ENCODE measurements around the gene BST1. TPM values are rescaled to one million over a fixed set of nuclear protein-coding genes. Genes with fewer than 3 reads are reported as not detected.

Gene BST1
- total RNA-seq, 1 donor, result 31.8 TPM

GRCh38 chr4:15681372-15682241 is 21.3 kb upstream of the BST1 start, which contains the start of gene FAM200B:
TSS of gene FAM200B (plus strand) at chr4:15681827. CDS start at chr4:15686978, 5,151 bp downstream.
- peak; percentile 96 for DNase-seq (ENCODE audit: insufficient read length, low spot score, missing footprints)
- H3K27ac ChIP-seq (ENCODE audit: low read depth, low read length), result peak within 1 kb of the TSS; percentile 99
- no peaks in the 10 kb centered on the region for H3K9me3 ChIP-seq (ENCODE audit: low read depth, low read length)
- no peaks in the 10 kb centered on the region for H4K20me1 ChIP-seq (ENCODE audit: insufficient read depth, low read length)
- H2AFZ ChIP-seq (ENCODE audit: low read length), result peak within 1 kb of the TSS; percentile 92
- peaks cover 22% of the 10 kb centered on the region for H3K36me3 ChIP-seq (ENCODE audit: insufficient read depth, low read length)
- H3K4me2 ChIP-seq (ENCODE audit: insufficient read depth, low read length), result peak within 1 kb of the TSS; percentile 85
- peaks cover 29% of the 10 kb centered on the region for H3K4me1 ChIP-seq (ENCODE audit: insufficient read depth, low read length)
- peaks cover 89% of the 10 kb centered on the region for H3K79me2 ChIP-seq (ENCODE audit: insufficient read depth, low read length)
- peak within 1 kb of the TSS; percentile 93 for H3K4me3 ChIP-seq (ENCODE audit: insufficient read depth, low read length)
- H3K27me3 ChIP-seq (ENCODE audit: insufficient read depth, low read length), result no peaks in the 10 kb centered on the region
- TF ChIP-seq CTCF (IDR thresholded peaks at IDR 0.05; ENCODE audit: extremely low read depth, low read depth, low read length), result no peak

GRCh38 chr4:15682242-15683142 is 20.4 kb upstream of the BST1 start:
- Histone ChIP-seq H2AFZ (ENCODE audit: low read length) (peak overlapping the region; percentile 62), H3K27ac (ENCODE audit: low read depth, low read length) (peak overlapping the region; percentile 99)

GRCh38 chr4:15683143-15683495 is 19.7 kb upstream of the BST1 start:
- peaks cover 28% of the 10 kb centered on the region for H3K4me1 ChIP-seq (ENCODE audit: insufficient read depth, low read length)
- H3K9me3 ChIP-seq (ENCODE audit: low read depth, low read length), result no peaks in the 10 kb centered on the region
- peak overlapping the region; percentile 93 for H3K4me3 ChIP-seq (ENCODE audit: insufficient read depth, low read length)
- no peak overlapping the region for H2AFZ ChIP-seq (ENCODE audit: low read length)
- peaks cover 75% of the 10 kb centered on the region for H3K79me2 ChIP-seq (ENCODE audit: insufficient read depth, low read length)
- no peak for DNase-seq (ENCODE audit: insufficient read length, low spot score, missing footprints)
- peak overlapping the region; percentile 75 for H3K4me2 ChIP-seq (ENCODE audit: insufficient read depth, low read length)
- H4K20me1 ChIP-seq (ENCODE audit: insufficient read depth, low read length), result no peaks in the 10 kb centered on the region
- H3K27ac ChIP-seq (ENCODE audit: low read depth, low read length), result peak overlapping the region; percentile 99
- TF ChIP-seq CTCF (IDR thresholded peaks at IDR 0.05; ENCODE audit: extremely low read depth, low read depth, low read length), result no peak
- H3K27me3 ChIP-seq (ENCODE audit: insufficient read depth, low read length), result no peaks in the 10 kb centered on the region
- H3K36me3 ChIP-seq (ENCODE audit: insufficient read depth, low read length), result peaks cover 34% of the 10 kb centered on the region

More at GRCh38 chr4:15682242-15683142, 20.4 kb upstream of the BST1 start:
- Histone ChIP-seq H3K4me3 (ENCODE audit: insufficient read depth, low read length) (peak overlapping the region; percentile 93), H3K4me1 (ENCODE audit: insufficient read depth, low read length) (peaks cover 28% of the 10 kb centered on the region), H3K4me2 (ENCODE audit: insufficient read depth, low read length) (peak overlapping the region; percentile 75), H3K9me3 (ENCODE audit: low read depth, low read length) (no peaks in the 10 kb centered on the region), H4K20me1 (ENCODE audit: insufficient read depth, low read length) (no peaks in the 10 kb centered on the region), H3K79me2 (ENCODE audit: insufficient read depth, low read length) (peaks cover 80% of the 10 kb centered on the region), H3K27me3 (ENCODE audit: insufficient read depth, low read length) (no peaks in the 10 kb centered on the region), H3K36me3 (ENCODE audit: insufficient read depth, low read length) (peaks cover 31% of the 10 kb centered on the region)
- TF ChIP-seq CTCF (IDR thresholded peaks at IDR 0.05; ENCODE audit: extremely low read depth, low read depth, low read length), result no peak
- DNase-seq (ENCODE audit: insufficient read length, low spot score, missing footprints), result no peak

All from osteoblast (primary cell).